C4-2B (cell line): ENCODE data around the gene SDK2.

Source experiments
- ZFX ChIP-seq: fragments of 450-650 bp; IDR thresholded peaks from 2 replicates; pipeline ENCODE4 v1.6.1; 2017
- TF ChIP-seq, protein P1 (sequence below): fragments of 450-650 bp; conservative IDR thresholded peaks from 2 replicates; pipeline ENCODE4 v1.5.1; 2017; ENCODE audit warnings: mild to moderate bottlenecking

DNA sequence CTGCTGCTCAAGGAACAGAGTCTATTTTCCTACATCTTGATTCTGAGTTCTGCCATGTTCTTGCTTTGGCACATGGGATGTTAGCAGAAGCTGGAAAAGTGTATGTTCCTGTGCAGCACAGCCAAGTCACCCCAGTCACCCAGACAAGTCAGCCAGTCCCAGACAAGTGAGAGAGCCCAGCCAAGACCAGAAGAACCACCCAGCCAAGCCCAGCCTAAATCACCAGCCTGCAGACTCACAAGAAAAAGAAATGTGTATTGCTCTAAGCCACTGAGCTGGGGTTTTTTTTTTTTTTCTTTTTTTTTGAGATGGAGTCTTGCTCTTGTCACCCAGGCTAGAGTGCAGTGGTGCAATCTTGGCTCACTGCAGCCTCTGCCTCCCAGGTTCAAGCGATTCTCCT is 191.2 kb downstream of the SDK2 start:
- TF ChIP-seq, protein P1, sequence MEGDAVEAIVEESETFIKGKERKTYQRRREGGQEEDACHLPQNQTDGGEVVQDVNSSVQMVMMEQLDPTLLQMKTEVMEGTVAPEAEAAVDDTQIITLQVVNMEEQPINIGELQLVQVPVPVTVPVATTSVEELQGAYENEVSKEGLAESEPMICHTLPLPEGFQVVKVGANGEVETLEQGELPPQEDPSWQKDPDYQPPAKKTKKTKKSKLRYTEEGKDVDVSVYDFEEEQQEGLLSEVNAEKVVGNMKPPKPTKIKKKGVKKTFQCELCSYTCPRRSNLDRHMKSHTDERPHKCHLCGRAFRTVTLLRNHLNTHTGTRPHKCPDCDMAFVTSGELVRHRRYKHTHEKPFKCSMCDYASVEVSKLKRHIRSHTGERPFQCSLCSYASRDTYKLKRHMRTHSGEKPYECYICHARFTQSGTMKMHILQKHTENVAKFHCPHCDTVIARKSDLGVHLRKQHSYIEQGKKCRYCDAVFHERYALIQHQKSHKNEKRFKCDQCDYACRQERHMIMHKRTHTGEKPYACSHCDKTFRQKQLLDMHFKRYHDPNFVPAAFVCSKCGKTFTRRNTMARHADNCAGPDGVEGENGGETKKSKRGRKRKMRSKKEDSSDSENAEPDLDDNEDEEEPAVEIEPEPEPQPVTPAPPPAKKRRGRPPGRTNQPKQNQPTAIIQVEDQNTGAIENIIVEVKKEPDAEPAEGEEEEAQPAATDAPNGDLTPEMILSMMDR: no peak
- no peak for TF ChIP-seq ZFX
